HL-60/S4 treated with retinoic acid at 250 ng/mL for 4 days and 3 days (cell line): ENCODE measurements around the gene EXOG.

Experiments used
- in situ Hi-C: fragments of 300-500 bp; cut with MboI; formaldehyde crosslinking; loops from 2 replicates; pipeline ENCODE4 v1.7.0; 2022; ENCODE audit warnings: low sequenced_read_pairs

The EXOG gene

DNA sequence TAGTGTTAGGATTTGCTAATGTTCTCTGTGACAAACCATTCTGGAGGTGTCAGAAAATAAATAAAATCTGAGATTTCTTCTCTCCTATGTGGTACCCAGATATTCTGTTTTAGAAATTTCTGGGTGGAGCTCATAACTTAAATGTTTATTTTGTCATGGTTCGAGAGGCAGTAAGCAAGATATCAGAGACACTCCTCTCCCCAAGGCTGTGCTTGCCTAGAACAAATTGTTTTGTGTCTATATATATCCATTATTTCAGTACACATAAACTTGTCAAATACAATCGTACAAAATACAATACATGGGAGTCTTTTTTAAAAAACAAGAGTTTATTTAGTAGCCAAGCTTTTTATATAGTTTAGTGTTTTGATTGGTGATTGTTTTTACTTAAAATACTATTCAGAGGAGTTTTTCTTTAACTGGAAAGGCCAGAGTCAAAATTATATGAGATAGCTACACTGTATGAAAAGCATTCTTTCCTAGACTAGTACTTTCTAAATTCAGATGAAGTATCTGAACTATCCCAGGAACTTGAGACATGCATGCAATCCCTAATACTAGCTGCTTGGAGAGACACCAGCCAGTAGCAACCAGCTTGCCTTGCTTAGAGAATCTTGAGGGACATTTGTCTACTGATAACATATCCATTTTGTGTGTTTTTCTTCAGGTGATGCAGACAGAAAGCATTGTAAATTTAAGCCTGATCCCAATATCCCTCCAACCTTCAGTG, 4.7 kb downstream of the EXOG start:
- in situ Hi-C loops = no loop called here

DNA sequence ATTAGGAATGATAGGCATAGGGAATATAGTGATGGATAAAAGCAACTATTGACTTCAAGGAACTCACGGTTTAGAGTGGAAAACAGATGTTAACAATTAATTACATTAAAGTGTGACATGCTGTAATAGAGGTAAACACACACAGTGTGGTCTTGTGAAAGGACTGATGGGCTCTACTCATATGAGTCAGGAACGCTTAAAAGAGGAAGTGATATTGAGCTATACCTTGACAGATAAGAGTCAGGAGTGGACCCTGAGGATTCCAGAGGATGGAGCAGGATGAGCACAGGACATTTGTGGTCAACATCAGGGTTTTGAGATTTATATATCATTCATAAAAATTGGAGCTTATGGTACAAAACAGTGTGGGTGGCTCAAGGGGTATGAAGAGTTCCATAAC, 11.0 kb downstream of the EXOG start:
- in situ Hi-C loops = no loop called here

DNA sequence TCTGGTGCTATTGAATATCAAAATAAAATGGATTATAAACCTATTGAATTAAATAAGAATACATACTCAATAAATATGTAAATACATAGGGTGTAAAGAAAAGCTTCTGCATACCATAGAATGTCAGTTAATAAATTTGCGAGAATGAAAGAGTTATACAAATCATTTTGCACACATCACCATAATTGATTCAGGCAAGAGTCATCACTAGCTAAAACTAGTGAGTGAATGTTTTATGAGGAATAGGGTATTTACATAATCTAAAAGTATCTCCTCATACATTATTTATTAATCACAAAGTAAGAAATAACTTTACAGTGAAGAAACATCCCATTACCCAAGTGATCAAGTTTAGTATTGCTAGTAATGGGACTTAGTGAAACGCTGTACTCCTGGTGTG, 13.6 kb downstream of the EXOG start:
- in situ Hi-C loops = no loop called here

DNA sequence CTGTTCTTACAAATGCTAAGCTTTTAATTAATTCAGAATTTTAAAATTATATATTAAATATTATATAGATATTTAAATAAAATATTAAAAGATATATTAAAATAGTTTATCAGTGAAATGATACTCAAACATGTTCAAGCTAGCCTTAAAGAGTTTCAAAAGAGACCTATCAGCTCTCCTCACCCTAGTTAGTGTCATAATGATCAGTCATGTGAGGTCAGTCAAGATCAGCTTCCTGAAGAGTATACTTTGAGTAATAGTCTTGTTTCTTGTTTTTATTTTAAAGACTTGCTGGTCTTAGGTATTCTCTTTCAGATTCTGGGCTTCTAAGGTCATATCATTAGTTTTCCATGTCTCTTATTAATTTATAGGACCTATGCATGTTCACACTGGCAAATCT, 14.5 kb downstream of the EXOG start:
- in situ Hi-C loops = no loop called here

DNA sequence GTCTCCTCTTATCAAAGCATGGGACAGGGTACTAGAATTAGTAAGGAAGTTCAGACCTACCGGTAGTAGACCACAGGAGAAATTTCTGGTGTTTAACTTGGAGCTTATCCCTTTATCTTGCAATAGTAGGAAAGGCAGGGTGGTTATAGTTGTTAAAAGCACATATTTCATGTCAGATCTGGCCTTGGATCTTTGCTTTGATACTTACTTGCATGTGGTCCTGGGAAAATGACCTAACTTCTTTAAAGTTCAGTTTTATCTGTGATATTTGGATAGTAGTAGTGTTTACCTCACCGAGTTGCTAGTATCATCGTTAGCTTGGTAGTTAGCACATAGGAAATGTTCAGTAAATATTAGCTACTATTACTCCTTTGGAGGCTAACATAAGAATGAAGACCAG, 15.4 kb downstream of the EXOG start:
- in situ Hi-C loops = no loop called here

DNA sequence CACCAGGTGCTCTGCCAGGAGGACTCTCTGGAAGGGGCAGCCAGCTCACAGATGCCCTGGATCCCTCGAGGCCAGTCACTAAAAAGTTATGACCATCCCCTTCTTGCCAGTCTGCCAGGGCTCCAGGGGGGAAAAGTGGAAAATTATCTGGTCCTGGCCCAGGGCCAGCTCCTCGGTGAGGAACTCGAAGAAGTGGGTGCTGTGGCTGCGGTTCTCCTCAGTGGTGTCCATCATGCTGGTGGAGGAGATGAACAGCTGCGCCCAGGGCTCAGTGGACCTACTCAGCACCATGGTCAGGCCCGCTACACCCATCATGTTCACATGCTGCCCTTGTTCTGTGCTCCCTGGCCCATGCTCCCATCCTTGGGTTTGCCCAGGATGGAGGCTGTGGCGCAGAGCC, 19.2 kb downstream of the EXOG start:
- in situ Hi-C loops = no loop called here

DNA sequence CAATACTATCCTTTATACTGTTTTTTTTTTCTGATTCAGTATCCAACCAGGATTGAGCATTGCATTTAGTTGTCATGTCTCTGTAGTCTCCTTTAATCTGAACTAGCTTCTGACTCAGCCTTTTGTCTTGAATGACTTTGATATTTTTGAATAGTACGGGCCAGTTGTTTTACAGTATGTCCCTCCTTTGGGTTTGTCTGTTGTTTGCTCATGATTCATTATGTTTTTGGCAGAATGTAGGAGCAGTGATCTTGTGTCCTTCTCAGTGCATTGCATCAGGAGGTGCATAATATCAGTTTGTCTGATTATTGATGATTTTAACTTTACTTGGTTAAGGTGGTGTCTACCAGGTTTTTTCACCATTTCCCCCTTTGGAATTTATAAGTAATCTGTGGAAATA, 20.5 kb downstream of the EXOG start:
- in situ Hi-C loops = no loop called here

DNA sequence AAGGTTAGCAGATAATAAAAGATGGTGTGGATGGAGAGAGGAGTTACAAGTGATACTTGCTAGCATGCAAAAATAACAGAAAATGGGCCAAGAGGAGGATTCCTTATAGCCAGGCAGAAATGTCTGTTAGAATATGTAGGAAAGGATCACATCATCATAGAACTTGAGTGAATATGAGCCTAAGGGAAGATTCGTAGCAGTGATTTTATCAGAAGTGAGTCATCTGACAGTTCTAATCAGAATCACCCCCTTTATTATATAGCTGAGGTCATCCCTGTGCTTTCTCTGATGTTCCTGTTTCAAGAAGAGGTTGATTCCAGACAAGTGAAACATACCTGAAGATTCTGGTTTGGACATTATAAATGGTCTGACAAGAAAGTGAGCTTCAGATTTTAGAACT, 22.9 kb downstream of the EXOG start:
- in situ Hi-C loops = no loop called here

DNA sequence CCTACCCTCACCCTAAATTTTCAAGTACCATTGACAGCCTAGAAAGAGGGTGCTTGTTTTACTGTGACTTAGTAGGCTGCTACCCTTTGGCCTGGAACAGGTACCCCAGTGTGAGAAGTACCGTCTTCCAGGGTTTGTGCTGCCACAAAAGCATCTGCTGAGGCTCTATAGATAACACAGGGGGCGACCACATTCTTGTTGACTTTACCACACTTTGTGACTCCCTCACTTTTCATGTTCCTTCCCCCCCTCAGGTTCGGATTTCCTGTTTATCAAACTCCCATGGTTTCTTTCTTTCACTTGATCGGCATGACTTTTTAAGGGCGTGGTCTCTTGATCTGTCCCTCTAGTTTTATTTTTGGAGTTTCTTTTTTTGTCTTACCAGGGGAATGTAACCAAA, 23.5 kb downstream of the EXOG start:
- in situ Hi-C loops = no loop called here

DNA sequence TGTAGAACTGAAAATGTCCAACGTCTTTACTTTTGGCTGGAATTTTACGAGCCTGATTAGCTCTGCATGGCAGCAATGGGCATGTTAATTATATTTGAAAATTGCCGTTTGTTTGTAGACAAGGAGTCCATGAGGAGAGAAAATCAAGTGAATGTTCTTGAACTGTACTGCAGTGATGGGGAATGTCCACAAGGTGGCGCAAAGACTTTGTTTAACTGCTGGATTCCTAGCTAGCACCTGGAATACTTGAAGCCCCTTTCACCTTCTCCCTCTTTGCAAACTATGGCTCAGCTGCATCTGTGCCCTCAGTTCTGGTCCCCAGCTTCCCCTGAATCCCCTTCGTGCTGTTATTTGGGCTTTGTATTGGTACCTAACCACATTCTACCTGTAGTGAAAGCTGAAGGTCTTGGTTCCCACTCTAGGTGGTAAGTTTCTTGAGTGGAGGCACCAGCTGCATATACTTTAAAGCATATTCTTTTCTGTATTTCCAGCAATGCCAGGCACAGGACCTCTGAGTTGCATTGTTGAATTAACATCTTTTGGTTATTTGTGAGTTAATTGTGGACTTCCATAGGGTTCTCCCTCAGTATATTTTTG, 25.3 kb downstream of the EXOG start:
- in situ Hi-C loops = no loop called here

DNA sequence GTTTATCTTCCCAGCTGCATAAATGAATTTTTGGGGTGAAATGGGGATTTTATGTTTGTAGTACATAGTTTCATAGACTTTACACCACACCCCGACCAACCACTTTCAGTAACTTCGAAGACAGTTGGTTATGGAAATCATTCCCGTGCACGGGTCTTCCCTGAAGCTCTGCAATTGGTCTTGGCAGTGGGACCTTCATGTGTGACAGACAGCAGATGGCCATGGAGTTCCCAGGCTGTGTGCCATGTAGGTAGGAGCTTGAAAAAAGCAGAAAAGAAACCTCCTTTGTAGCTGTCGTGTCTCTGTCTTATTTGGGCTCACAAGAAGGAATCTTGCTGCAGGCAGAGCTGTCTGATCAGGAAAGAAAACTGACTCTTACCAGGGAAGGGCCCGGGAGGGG, 25.9 kb downstream of the EXOG start:
- in situ Hi-C loops = no loop called here

DNA sequence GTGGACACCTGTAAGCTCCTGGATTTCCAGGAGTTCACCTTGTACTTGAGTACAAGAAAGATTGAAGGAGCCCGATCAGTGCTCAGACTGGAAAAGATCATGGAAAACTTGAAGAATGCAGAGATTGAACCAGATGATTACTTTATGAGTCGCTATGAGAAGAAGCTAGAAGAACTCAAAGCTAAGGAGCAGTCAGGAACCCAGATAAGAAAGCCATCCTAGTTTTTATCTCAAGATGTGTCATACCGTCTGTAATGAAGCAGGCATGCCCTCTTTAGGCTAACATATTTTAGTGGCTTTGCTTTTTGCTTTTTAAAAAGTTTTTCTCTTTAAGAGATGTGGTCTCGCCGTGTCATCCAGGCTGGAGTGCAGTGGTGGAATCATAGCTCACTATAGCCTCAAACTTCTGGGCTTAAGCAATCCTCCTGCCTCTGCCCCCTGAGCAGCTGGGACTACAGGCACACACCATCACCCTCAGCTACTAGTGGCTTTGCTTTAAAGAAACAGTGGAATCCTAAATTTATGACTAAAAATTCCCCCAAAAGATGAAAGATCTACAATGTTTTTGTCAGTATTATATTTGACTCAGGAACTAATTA, 28.1 kb downstream of the EXOG start:
- in situ Hi-C loops = no loop called here

DNA sequence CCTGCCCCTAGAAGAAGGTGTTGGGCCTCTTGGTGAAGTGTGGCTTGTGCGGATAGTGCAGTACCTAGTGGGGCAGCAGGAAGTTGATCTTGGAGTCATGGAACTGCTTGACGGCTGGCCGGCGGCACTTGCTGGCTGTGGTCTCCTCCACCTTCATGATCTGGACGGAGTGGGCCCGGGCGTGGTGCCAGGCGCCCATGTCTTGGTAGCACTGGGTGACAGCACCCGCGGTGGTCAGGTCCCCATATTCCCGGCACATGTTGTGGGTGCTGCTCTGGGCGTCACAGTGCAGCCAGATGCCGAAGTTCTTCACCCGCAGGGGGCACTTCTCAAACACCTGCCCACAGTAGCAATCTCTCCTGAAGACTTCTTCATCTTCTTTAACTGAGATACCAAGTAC, 30.7 kb downstream of the EXOG start:
- in situ Hi-C loops = no loop called here

DNA sequence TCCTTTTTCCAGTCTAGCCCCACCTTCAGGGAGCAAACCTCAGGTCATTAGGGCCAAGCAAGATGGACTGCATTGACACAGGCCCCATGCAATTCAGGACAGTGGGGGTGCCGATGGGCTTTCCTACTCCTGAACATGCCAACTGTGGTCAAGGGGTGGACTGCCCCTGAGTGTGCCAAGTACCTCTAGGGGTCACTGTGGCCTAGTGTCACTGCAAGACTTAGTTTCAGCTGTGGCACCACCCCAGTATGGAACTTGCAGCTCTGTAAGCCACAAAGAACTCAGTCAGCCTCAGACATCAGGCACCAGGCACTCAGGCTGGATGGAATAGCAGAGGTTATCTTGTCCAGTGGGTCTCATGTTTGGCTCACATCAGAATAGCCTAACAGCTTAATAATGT, 32.3 kb downstream of the EXOG start:
- in situ Hi-C loops = no loop called here

DNA sequence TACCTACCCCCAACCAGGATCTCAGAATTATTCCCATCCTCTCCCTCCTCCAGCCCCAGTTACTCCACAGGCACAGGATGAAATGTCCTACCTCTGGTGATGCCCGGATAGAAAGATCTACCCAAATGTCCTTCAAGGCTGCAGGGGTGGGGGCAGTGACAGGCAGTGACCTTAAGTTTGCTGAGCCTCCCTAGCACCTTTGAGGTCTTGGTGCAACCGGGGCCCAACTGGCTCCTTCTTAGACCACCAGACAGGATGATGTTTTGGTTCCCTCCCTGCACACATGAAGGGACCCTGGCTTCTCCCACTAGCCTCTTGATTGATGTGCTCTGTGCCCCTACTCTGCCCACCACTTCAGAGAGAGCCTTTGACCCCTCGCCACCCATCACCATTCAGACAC, 36.4 kb downstream of the EXOG start:
- in situ Hi-C loops = no loop called here

DNA sequence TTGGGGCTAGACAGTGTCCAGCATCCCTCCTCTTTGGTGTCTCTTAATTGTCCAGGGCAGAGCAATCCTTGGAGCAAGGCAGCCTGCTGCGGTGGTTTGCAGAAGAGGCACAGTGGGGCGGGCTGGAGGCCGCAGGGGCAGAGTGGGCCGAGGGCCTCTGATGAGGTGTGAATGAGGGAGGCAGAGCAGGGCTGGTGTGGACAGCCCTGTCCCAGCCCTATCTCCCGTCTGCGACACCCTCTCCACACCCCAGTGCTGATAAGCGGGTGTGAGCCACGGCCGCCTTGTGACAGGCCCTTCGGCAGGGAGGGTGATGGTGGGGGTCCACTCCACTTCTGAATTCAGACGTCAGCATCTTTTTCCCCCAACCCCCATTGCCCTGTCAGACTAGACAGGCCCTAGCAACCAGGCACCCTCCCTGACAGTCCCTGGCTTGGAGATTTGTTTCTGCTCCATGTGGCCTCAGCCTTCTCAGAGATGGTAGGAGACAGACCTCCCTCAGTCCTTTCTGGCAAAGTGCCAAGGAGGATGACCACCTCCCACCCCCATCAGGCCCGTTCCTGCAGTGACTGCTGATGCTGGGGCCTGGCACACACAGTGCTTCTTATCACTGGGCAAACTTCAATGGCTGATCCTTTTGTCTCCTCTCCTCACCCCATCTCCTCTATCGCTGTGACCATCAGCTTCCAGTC, 37.3 kb downstream of the EXOG start:
- in situ Hi-C loops = no loop called here

DNA sequence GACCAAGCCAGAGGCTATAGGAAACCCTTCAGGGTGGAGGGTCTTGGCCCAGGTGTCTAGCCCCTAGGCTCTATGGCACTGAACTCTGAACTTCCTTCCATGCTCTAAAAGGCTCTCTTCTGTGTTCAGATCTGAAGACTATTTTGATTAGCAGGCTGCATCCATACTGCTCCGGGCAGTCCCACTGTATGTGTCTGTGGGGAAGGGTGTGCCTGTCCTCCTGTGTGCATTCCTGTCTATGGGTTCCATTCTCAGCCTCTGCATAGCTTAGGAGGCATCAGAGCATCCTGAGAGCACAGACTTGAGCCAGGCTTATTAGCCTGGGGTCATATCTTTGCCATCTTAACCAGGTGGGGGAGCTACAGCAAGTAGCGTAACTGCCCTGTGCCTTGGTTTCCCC, 38.0 kb downstream of the EXOG start:
- in situ Hi-C loops = no loop called here

DNA sequence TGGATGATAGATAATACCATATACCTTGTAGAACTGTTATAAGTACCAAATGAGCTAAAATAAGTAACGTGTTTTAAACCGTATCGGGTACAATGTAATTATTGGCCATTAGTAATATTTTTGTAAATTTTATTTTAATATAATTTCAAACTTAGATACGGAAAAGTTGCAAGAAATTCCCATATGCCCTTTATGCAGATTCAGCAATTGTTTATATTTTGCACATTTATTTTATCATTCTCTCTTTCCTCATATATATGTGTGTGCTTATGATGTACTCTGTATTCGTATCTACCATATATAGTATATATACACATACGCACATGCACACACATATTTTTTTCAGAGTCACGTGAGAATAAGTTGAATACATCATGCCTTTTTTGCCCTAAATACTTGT, 38.5 kb downstream of the EXOG start:
- in situ Hi-C loops = no loop called here

DNA sequence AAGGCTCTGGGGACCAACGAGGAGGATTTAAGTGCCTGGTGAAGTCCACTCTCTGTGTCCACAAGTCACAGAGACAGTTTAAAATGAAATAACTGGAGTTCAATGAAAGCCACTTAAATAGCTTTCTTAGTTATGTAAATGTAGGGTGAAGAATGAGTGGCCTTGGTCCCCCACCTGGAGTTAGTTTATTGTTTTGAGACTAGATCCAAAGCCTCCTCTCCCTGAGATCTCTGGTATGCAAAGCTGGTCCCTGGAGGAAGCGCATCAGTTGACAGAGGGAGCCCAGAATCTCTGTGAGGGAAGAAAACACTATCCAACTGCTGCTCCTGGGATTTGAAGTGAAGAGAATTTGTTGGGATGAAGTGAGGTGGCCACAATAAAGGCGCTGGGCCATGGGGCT, 40.5 kb downstream of the EXOG start:
- in situ Hi-C loops = no loop called here

DNA sequence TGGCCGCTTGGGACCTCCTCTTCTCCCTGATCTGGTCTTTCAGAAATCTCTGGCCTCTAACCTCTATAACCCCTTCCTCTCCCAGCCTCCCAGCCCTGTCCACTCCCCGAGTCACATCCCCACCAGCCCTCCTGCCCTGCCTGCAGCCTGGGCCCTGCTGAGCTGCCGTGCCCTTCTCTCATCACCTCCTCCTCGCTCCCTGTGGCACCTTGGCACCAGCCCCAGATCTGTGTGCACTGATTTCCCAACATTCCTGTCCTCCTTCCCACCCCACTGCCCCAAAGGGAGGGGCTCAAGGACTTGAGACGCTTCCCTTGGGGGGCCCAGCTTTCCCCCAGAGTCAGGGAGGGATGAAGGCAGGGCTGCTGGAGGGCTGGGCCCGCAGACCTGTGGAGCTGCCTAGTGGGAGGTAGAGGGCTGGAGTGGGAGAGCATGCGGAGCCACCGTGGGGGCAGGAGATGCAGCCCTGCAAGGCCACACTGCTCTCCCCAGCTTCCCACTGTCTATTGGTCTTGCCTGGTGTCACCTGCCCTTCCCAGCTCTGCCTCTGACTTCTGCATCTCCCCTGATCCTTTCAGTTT, 42.7 kb downstream of the EXOG start:
- in situ Hi-C loops = no loop called here

DNA sequence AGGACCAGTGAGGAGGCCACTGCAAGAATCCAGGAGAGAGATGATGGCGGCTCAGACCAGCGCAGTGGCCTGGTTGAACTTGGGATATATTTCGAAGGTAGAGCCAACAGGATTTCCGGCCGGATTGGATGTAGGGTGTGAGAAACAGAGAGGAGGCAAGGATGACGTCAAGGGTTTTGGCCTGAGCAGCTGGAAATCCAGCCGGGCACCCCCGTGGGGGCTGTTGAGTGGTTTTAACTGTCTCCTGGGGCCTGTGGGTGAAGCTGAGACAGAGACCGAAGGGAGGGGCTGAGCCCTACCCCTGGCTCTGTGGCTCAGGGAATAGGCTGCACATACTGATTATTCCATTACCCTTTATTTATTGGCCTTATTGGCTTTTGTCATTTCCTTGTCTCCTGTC, 45.7 kb downstream of the EXOG start:
- in situ Hi-C loops = no loop called here
